K562 (cell line): ENCODE data around the gene PPP1R36. TPM values are rescaled to one million over a fixed set of nuclear protein-coding genes. Genes with fewer than 3 reads are reported as not detected.

ENCODE experiments used
- ATAC-seq: fragments of 200-7000 bp; cut with Tn5 transposase; 3 replicates; pipeline ENCODE4 v1.9.1; 2020; ENCODE audit warnings: moderate library complexity
- BruUV-seq: library from RNA; stranded (reverse); fragments of 400-500 nt; replicated peaks from 2 replicates; lab custom pipeline; 2021; lab: Mats Ljungman, UMichigan
- CTCF ChIA-PET: fragments of 300-600 bp; formaldehyde crosslinking; extraction: SDS; loops from one replicate; lab custom pipeline; 2021; ENCODE audit warnings: low intra/inter-chr PET ratio; lab: Yijun Ruan, JAX
- POLR2A ChIA-PET: fragments of 300-600, 350-650 bp; sonication (Branson Sonifier 250); formaldehyde crosslinking; extraction: SDS; loops from one replicate; lab custom pipeline; 2021; ENCODE audit warnings: antibody characterized with exemption, inconsistent platforms; lab: Yijun Ruan, JAX
- DNase-seq, 4 experiments: peaks; one replicate each; pipeline versions ENCODE4 v3.0.0 to v3.0.0-alpha.2; 2011 to 2018; ENCODE audit warnings: low spot score in 3 of 4, mixed read lengths in 3 of 4; ENCODE audit errors: extremely low read depth in 1 of 4
- FAIRE-seq: peaks from 2 replicates; lab custom pipeline; 2011; peaks lifted over from hg19 to GRCh38; lab: Jason Lieb, UNC
- H2AFZ ChIP-seq: 2 replicates; pipeline ENCODE4 v1.6.0; 2011; ENCODE audit warnings: low read depth, low read length, control low read depth, inconsistent platforms
- H3K27ac ChIP-seq: fragments of 200-600 bp; 3 replicates; pipeline ENCODE4 v1.8.0; 2011; ENCODE audit warnings: low read depth, mild to moderate bottlenecking, control low read depth, inconsistent platforms, low read length, moderate library complexity, mixed read lengths; ENCODE audit errors: extremely low read depth
- H3K27me3 ChIP-seq, 2 experiments: fragments of 300-600 bp in 1 of 2; 2 replicates in 1 of 2; 3 replicates in 1 of 2; pipeline versions ENCODE4 v1.6.0 to v1.8.0; 2011; ENCODE audit warnings: inconsistent platforms in 2 of 2, low read length in 2 of 2, mild to moderate bottlenecking in 1 of 2, mixed read lengths in 1 of 2, moderate library complexity in 1 of 2; ENCODE audit not compliant: control insufficient read depth in 2 of 2, insufficient read depth in 2 of 2
- H3K36me3 ChIP-seq: fragments of 300-600 bp; 3 replicates; pipeline ENCODE4 v1.8.0; 2011; ENCODE audit warnings: mild to moderate bottlenecking, low read length, inconsistent platforms; ENCODE audit not compliant: control insufficient read depth, insufficient read depth
- H3K4me1 ChIP-seq, 2 experiments: fragments of 200-600 bp in 1 of 2; replicated peaks in 1 of 2; 2 replicates in 1 of 2; 3 replicates in 1 of 2; pipeline versions ENCODE4 v1.5.1 to v1.8.0; 2011; ENCODE audit warnings: inconsistent platforms in 2 of 2, low read length in 2 of 2, mild to moderate bottlenecking in 1 of 2, mixed read lengths in 1 of 2, moderate library complexity in 1 of 2; ENCODE audit not compliant: control insufficient read depth in 2 of 2, insufficient read depth in 2 of 2
- H3K4me2 ChIP-seq: 2 replicates; pipeline ENCODE4 v1.6.1; 2011; ENCODE audit warnings: low read length, control low read depth, inconsistent platforms, mixed read lengths; ENCODE audit not compliant: insufficient read depth
- H3K4me3 ChIP-seq: fragments of 200-600 bp; sonication (generic), shearing (Covaris generic); 2 replicates; pipeline ENCODE4 v1.5.1; 2016; ENCODE audit warnings: control low read depth, inconsistent platforms
- H3K79me2 ChIP-seq: fragments of 200-600 bp; 3 replicates; pipeline ENCODE4 v1.8.0; 2011; ENCODE audit warnings: low read length, inconsistent platforms; ENCODE audit not compliant: control insufficient read depth, insufficient read depth
- H3K9ac ChIP-seq, 2 experiments: 2 replicates each; pipeline versions ENCODE4 v1.6.0 to v1.6.1; 2011; ENCODE audit warnings: low read depth in 2 of 2, low read length in 2 of 2, control low read depth in 1 of 2, inconsistent platforms in 1 of 2, mild to moderate bottlenecking in 1 of 2, mixed read lengths in 1 of 2; ENCODE audit not compliant: insufficient read depth in 1 of 2
- H3K9me1 ChIP-seq: one replicate; pipeline ENCODE4 v1.6.0; 2011; ENCODE audit warnings: inconsistent platforms, mild to moderate bottlenecking, low read length, moderate library complexity; ENCODE audit not compliant: control insufficient read depth, insufficient read depth
- H3K9me3 ChIP-seq: replicated peaks from 2 replicates; pipeline ENCODE4 v1.5.1; 2011; ENCODE audit warnings: low read depth, low read length, inconsistent platforms; ENCODE audit not compliant: control insufficient read depth, insufficient read depth
- H4K20me1 ChIP-seq: replicated peaks from 2 replicates; pipeline ENCODE4 v1.6.1; 2011; ENCODE audit warnings: low read length, inconsistent platforms, mixed read lengths; ENCODE audit not compliant: control insufficient read depth, insufficient read depth
- BMI1 ChIP-seq: fragments of 150-350 bp; IDR thresholded peaks from 2 replicates; pipeline ENCODE4 v1.6.1; 2014; ENCODE audit warnings: low read length
- ELF2 ChIP-seq: fragments of 250-450 bp; sonication (Bioruptor Pico); IDR thresholded peaks from 2 replicates; pipeline ENCODE4 v1.5.0; 2021; ENCODE audit warnings: mild to moderate bottlenecking
- EZH2 ChIP-seq: IDR thresholded peaks from 2 replicates; pipeline ENCODE4 v1.6.1; 2012; ENCODE audit warnings: low read depth, mild to moderate bottlenecking, inconsistent platforms, low read length, borderline replicate concordance
- NELFE ChIP-seq: IDR thresholded peaks from 2 replicates; pipeline ENCODE4 v1.6.1; 2011; ENCODE audit warnings: mild to moderate bottlenecking; ENCODE audit not compliant: insufficient read depth, insufficient read length
- RBM14 ChIP-seq: fragments of 200-400 bp; formaldehyde crosslinking; IDR thresholded peaks from 2 replicates; pipeline ENCODE4 v1.6.1; 2018; ENCODE audit warnings: low read depth, mild to moderate bottlenecking, low read length, moderate library complexity, borderline replicate concordance; ENCODE audit not compliant: insufficient read depth
- ZBED1 ChIP-seq: IDR thresholded peaks from 2 replicates; pipeline ENCODE4 v1.6.1; 2014
- ZBTB1 ChIP-seq: sonication (generic); formaldehyde crosslinking; IDR thresholded peaks from 2 replicates; pipeline ENCODE4 v1.8.1; 2023; ENCODE audit warnings: missing genetic modification reagents, low read depth, mild to moderate bottlenecking, borderline replicate concordance
- ZNF175 ChIP-seq: fragments of 200-800 bp; sonication (Bioruptor generic); IDR thresholded peaks from 2 replicates; pipeline ENCODE4 v1.6.1; 2016; ENCODE audit warnings: low read depth, mild to moderate bottlenecking, missing genetic modification characterization, missing compliant biosample characterization
- ZNF280B ChIP-seq: fragments of 250-450 bp; sonication (Bioruptor Pico); IDR thresholded peaks from 2 replicates; pipeline ENCODE4 v1.5.1; 2021; ENCODE audit warnings: mild to moderate bottlenecking
- ZNF408 ChIP-seq: fragments of 250-450 bp; sonication (Bioruptor Pico); IDR thresholded peaks from 2 replicates; pipeline ENCODE4 v1.4.0; 2020; ENCODE audit warnings: low read depth, mild to moderate bottlenecking, moderate library complexity
- ZNF518B ChIP-seq: fragments of 250-450 bp; sonication (Bioruptor Pico); IDR thresholded peaks from 2 replicates; pipeline ENCODE4 v1.5.0; 2021; ENCODE audit warnings: mild to moderate bottlenecking, moderate library complexity
- WGBS: fragments of 100-300 bp; shearing (Covaris generic); methylation state at CpG from one replicate; pipeline ENCODE4 v1.1.6; 2016; ENCODE audit warnings: low coverage, mixed read lengths; ENCODE audit not compliant: insufficient coverage; ENCODE audit errors: missing lambda C conversion rate; 5-methylcytosine and 5-hydroxymethylcytosine counted together
- in situ Hi-C: fragments of 300-500 bp; cut with MboI; formaldehyde crosslinking; loops from 4 replicates; pipeline ENCODE4 v1.15.0; 2018; ENCODE audit warnings: inconsistent platforms, mixed read lengths
- intact Hi-C: fragments of 100-400 bp; cut with micrococcal nuclease; formaldehyde crosslinking; loops from 2 replicates; pipeline ENCODE4 v1.14.2; 2022
- polyA plus RNA-seq, 8 experiments: library from polyadenylated mRNA; depleted of rRNA in 4 of 8; stranded (reverse) in 5 of 8; unstranded in 3 of 8; fragments of >200 nt; fragmentation: Nextera tagmentation in 2 of 8; fragmentation: Illumina TruSeq in 1 of 8; extraction: Ambion mirVana in 2 of 8; extraction: Trizol in 1 of 8; gene quantifications; 2 replicates each; pipeline versions ENCODE4 v1.2.1 to v1.2.3, GENCODE V29; 2011 to 2014; ENCODE audit warnings: inconsistent platforms in 1 of 8, missing spikeins in 1 of 8
- total RNA-seq, 7 experiments: library from RNA; depleted of rRNA in 6 of 7; stranded (reverse); fragments of >200 nt in 6 of 7; fragmentation: Illumina TruSeq in 2 of 7; extraction: Trizol in 2 of 7; gene quantifications; 2 replicates each; pipeline versions ENCODE4 v1.2.1 to v1.2.3, GENCODE V29; 2011 to 2021; ENCODE audit warnings: low replicate concordance in 1 of 7
- TF ChIP-seq, protein P1 (sequence below): fragments of 450-650 bp; IDR thresholded peaks from 2 replicates; pipeline ENCODE4 v1.6.1; 2018; ENCODE audit not compliant: partially characterized antibody

Gene PPP1R36
- total and polyA plus RNA-seq, 9 of the 15 experiments (the other 6 are each of a cell fraction or from before 2014, with no cell fraction given), result 0.29 TPM; not detected in 8

- H2AFZ ChIP-seq, result no peak overlapping the region
- H4K20me1 ChIP-seq, result no peaks in the 10 kb centered on the region
- H3K27me3 ChIP-seq, result no peaks in the 10 kb centered on the region
- WGBS, result 17% methylated on average over 3 of the region's 4 CpGs
- DNase-seq, result peak in 2 of 4 experiments; percentile 12 to 36
- H3K36me3 ChIP-seq, result no peaks in the 10 kb centered on the region
- BruUV-seq, result no TSS peak
- CTCF ChIA-PET, result no interaction called here
- FAIRE-seq, result peak; percentile 54
- intact Hi-C loops, result loop anchor here (5.0 kb wide), 1 partner anchor 40 kb away; the partner anchor contains the start of gene AKAP5
- peak overlapping the region in 1 of 2 experiments; percentile 27; a peak in 1 of 4 replicates for H3K9ac ChIP-seq
- H3K27ac ChIP-seq, result no peak overlapping the region; the same call in 1 of the 3 replicates
- H3K79me2 ChIP-seq, result peaks cover 62% of the 10 kb centered on the region
- H3K4me2 ChIP-seq, result peak overlapping the region; percentile 67
- ATAC-seq, result no peak
- POLR2A ChIA-PET, result interaction anchor here (1.1 kb wide), 1 partner anchor 16 kb away, joined by 3 read pairs; no protein-coding TSS in a partner anchor
- H3K9me3 ChIP-seq, result no peaks in the 10 kb centered on the region
- H3K4me3 ChIP-seq, result no peak overlapping the region
- no peaks in the 10 kb centered on the region for H3K9me1 ChIP-seq
- in situ Hi-C loops, result no loop called here
- H3K4me1 ChIP-seq, result peaks cover 21 to 36% of the 10 kb centered on the region in 2 experiments; a peak in 4 of 5 replicates
- TF ChIP-seq BMI1 (no peak), ELF2 (no peak), ZNF280B (no peak), EZH2 (no peak), ZBED1 (no peak), ZNF408 (CRISPR knock-in tag) (no peak), ZNF175 (no peak), ZBTB1 (CRISPR knock-in tag) (no peak), NELFE (no peak), RBM14 (no peak), ZNF518B (no peak)
- TF ChIP-seq, protein P1, sequence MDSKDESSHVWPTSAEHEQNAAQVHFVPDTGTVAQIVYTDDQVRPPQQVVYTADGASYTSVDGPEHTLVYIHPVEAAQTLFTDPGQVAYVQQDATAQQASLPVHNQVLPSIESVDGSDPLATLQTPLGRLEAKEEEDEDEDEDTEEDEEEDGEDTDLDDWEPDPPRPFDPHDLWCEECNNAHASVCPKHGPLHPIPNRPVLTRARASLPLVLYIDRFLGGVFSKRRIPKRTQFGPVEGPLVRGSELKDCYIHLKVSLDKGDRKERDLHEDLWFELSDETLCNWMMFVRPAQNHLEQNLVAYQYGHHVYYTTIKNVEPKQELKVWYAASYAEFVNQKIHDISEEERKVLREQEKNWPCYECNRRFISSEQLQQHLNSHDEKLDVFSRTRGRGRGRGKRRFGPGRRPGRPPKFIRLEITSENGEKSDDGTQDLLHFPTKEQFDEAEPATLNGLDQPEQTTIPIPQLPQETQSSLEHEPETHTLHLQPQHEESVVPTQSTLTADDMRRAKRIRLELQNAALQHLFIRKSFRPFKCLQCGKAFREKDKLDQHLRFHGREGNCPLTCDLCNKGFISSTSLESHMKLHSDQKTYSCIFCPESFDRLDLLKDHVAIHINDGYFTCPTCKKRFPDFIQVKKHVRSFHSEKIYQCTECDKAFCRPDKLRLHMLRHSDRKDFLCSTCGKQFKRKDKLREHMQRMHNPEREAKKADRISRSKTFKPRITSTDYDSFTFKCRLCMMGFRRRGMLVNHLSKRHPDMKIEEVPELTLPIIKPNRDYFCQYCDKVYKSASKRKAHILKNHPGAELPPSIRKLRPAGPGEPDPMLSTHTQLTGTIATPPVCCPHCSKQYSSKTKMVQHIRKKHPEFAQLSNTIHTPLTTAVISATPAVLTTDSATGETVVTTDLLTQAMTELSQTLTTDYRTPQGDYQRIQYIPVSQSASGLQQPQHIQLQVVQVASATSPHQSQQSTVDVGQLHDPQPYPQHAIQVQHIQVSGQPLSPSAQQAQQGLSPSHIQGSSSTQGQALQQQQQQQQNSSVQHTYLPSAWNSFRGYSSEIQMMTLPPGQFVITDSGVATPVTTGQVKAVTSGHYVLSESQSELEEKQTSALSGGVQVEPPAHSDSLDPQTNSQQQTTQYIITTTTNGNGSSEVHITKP, result no peak
Measured at GRCh38 chr14:64507376-64508156, 42.2 kb upstream of the PPP1R36 start.
